Measurements from ENCODE around the gene PLA2G5.

PLA2G5 gene

GRCh38 chr1:20137604-20138003 lies 67.6 kb downstream of the PLA2G5 start:
- DNase-seq (ENCODE audit: insufficient read length, low spot score): no peak
- no peak for TF ChIP-seq CTCF (IDR thresholded peaks at IDR 0.05; ENCODE audit: insufficient read depth, missing control alignments)
- FAIRE-seq: no peak

GRCh38 chr1:20138346-20138745 lies 68.4 kb downstream of the PLA2G5 start:
- TF ChIP-seq CTCF (IDR thresholded peaks at IDR 0.05; ENCODE audit: insufficient read depth, missing control alignments): no peak
- DNase-seq (ENCODE audit: insufficient read length, low spot score) (no peak), FAIRE-seq (no peak)

- TF ChIP-seq CTCF (IDR thresholded peaks at IDR 0.05; ENCODE audit: insufficient read depth, missing control alignments): no peak
- DNase-seq (ENCODE audit: insufficient read length, low spot score) (no peak), FAIRE-seq (no peak)
Observed at GRCh38 chr1:20138961-20139550, 69.1 kb downstream of the PLA2G5 start, which contains the start of gene PLA2G2F. Gene PLA2G2F, plus strand, starts transcription at chr1:20139323. Its CDS starts 105 bp downstream, at chr1:20139428.

- FAIRE-seq: no peak
Observed at GRCh38 chr1:20139776-20140612, 70.0 kb downstream of the PLA2G5 start.

GRCh38 chr1:20141001-20141400 lies 71.0 kb downstream of the PLA2G5 start:
- DNase-seq (ENCODE audit: insufficient read length, low spot score): no peak
- no peak for TF ChIP-seq CTCF (IDR thresholded peaks at IDR 0.05; ENCODE audit: insufficient read depth, missing control alignments)
- FAIRE-seq: no peak

More at GRCh38 chr1:20139776-20140612, 70.0 kb downstream of the PLA2G5 start:
- no peak for TF ChIP-seq CTCF (IDR thresholded peaks at IDR 0.05; ENCODE audit: insufficient read depth, missing control alignments)
- DNase-seq (ENCODE audit: insufficient read length, low spot score): no peak

GRCh38 chr1:20141466-20141865 lies 71.5 kb downstream of the PLA2G5 start:
- TF ChIP-seq CTCF (IDR thresholded peaks at IDR 0.05; ENCODE audit: insufficient read depth, missing control alignments): no peak
- no peak for DNase-seq (ENCODE audit: insufficient read length, low spot score)
- FAIRE-seq: no peak
